Psoas muscle (tissue), 8 donors: ENCODE results near the gene MAP2K3. TPM values are rescaled to one million over a fixed set of nuclear protein-coding genes. Genes with fewer than 3 reads are reported as not detected.

Source experiments
- ATAC-seq, 4 donors: fragments of 200-7000 bp; cut with Tn5 transposase; one replicate each; pipeline ENCODE4 v1.9.1; 2020; ENCODE audit warnings: moderate library complexity in 3 of 4, mild to moderate bottlenecking in 2 of 4
- DNase-seq, 2 donors: peaks; one replicate each; pipeline ENCODE4 v3.0.0-alpha.2; 2020
- H3K27ac ChIP-seq: fragments of 200-600 bp; one replicate; pipeline ENCODE4 v1.8.0; 2022
- H3K27me3 ChIP-seq, 3 donors: fragments of 200-600 bp in 1 of 3; one replicate each; pipeline versions ENCODE4 v1.6.1 to v1.8.0; 2013 to 2022; ENCODE audit warnings: low read length in 2 of 3, mild to moderate bottlenecking in 2 of 3, moderate library complexity in 1 of 3; ENCODE audit not compliant: insufficient read depth in 3 of 3
- H3K36me3 ChIP-seq, 2 donors: fragments of 200-600 bp in 1 of 2; one replicate each; pipeline versions ENCODE4 v1.6.1 to v1.8.0; 2013 to 2022; ENCODE audit warnings: low read depth in 1 of 2, mild to moderate bottlenecking in 1 of 2, moderate library complexity in 1 of 2; ENCODE audit not compliant: insufficient read depth in 1 of 2
- H3K4me1 ChIP-seq: fragments of 200-600 bp; one replicate; pipeline ENCODE4 v1.8.0; 2022
- H3K4me3 ChIP-seq: fragments of 200-600 bp; one replicate; pipeline ENCODE4 v1.8.0; 2022; ENCODE audit warnings: mild to moderate bottlenecking
- H3K9me3 ChIP-seq: fragments of 200-600 bp; one replicate; pipeline ENCODE4 v1.8.0; 2022
- CTCF ChIP-seq: fragments of 200-600 bp; IDR thresholded peaks from one replicate; pipeline ENCODE4 v1.8.0; 2022; ENCODE audit warnings: antibody characterized with exemption
- WGBS, 3 donors: extraction: QIAGEN DNeasy Blood & Tissue Kit; methylation state at CpG; one replicate each; pipeline versions ENCODE4 v1.1.6 to v1.1.7; 2013; 5-methylcytosine and 5-hydroxymethylcytosine counted together
- intact Hi-C, 2 donors: fragments of 100-400 bp; cut with DNase I; formaldehyde crosslinking; loops; one replicate each; pipeline versions ENCODE4 v1.11.0 to v1.14.2; 2022
- polyA plus RNA-seq, 3 donors: library from polyadenylated mRNA; stranded (reverse); fragments of 200-250 nt; gene quantifications; one replicate each; pipeline ENCODE4 v1.2.3, GENCODE V29; 2013
- total RNA-seq, 4 donors: library from RNA; stranded (reverse); fragmentation: NEBNext Ultra II Directional in 2 of 4; extraction: Animal tissue kit (Norgen Biotek cat#: 25700) in 2 of 4; gene quantifications; one replicate each; pipeline versions ENCODE4 v1.2.1 to v1.2.4, GENCODE V29; 2021 to 2023
- donor health status: healthy with polysubstance abuse.
- donor health status: DM: no; HTN: no; CAD: no; lungs with moderate emphysema.
- donor health status: Bipolar disorder and iron deficiency.
- donor health status: healthy.
- donor health status: DM: yes; HTN: yes; CAD: no.
- donor health status: DM: no; HTN: no; CAD: no.
- donor health status: DM: no; HTN: no; CAD: no.
- donor health status: DM: yes; HTN: yes; CAD: no.

The MAP2K3 gene
- total and polyA plus RNA-seq, 7 donors = 64.4 to 229 (median 114) TPM

GRCh38 chr17:21297026-21297520, 12.6 kb downstream of the MAP2K3 start:
- ATAC-seq = peak; percentile 8 to 61 (median 37)
- 46 to 54% (median 49%) methylated on average over 10 of the region's 10 CpGs for WGBS, 3 donors
- TF ChIP-seq CTCF = no peak
- H3K9me3 ChIP-seq = no peaks in the 10 kb centered on the region
- no peaks in the 10 kb centered on the region for H3K27me3 ChIP-seq
- DNase-seq = peak in 1 of 2 donors; percentile 45
- peak overlapping the region; percentile 64 for H3K27ac ChIP-seq
- H3K4me1 ChIP-seq = peaks cover 37% of the 10 kb centered on the region
- intact Hi-C loops = loop anchor here in 1 of 2 donors (10.0 kb wide), 1 partner anchor 908 kb away; no protein-coding TSS in a partner anchor
- H3K36me3 ChIP-seq = peaks cover 0 to 45% of the 10 kb centered on the region in 2 donors
- H3K4me3 ChIP-seq = no peak overlapping the region

- Histone ChIP-seq H3K27me3 (no peaks in the 10 kb centered on the region), H3K4me1 (peaks cover 37% of the 10 kb centered on the region), H3K9me3 (no peaks in the 10 kb centered on the region), H3K4me3 (no peak overlapping the region), H3K36me3 (peaks cover 0 to 50% of the 10 kb centered on the region in 2 donors), H3K27ac (peak overlapping the region; percentile 64)
- WGBS, 3 donors = 40 to 57% (median 40%) methylated on average over 9 to 10 of the region's 10 CpGs
- peak; percentile 57 to 73 (median 68) for ATAC-seq
- intact Hi-C loops = loop anchor here in 1 of 2 donors (10.0 kb wide), 1 partner anchor 907 kb away; no protein-coding TSS in a partner anchor
- DNase-seq = peak in 1 of 2 donors; percentile 80
- peak; percentile 41 for TF ChIP-seq CTCF
Observed at GRCh38 chr17:21297597-21297996, 13.1 kb downstream of the MAP2K3 start.

- Histone ChIP-seq H3K27ac (peak overlapping the region; percentile 64), H3K27me3 (no peaks in the 10 kb centered on the region), H3K9me3 (no peaks in the 10 kb centered on the region), H3K36me3 (peaks cover 0 to 51% of the 10 kb centered on the region in 2 donors), H3K4me1 (peaks cover 37% of the 10 kb centered on the region), H3K4me3 (no peak overlapping the region)
- DNase-seq = no peak
- 73 to 76% (median 76%) methylated on average over 22 of the region's 22 CpGs for WGBS, 3 donors
- ATAC-seq = no peak
- TF ChIP-seq CTCF = no peak
- intact Hi-C loops = loop anchor here in 1 of 2 donors (10.0 kb wide), 1 partner anchor 906 kb away; no protein-coding TSS in a partner anchor
Observed at GRCh38 chr17:21298056-21298982, 13.8 kb downstream of the MAP2K3 start.

- no peak for TF ChIP-seq CTCF
- no peak for DNase-seq
- Histone ChIP-seq H3K4me1 (peaks cover 30% of the 10 kb centered on the region), H3K36me3 (peaks cover 0 to 58% of the 10 kb centered on the region in 2 donors), H3K27me3 (no peaks in the 10 kb centered on the region), H3K4me3 (no peak overlapping the region), H3K27ac (no peak overlapping the region), H3K9me3 (no peaks in the 10 kb centered on the region)
- WGBS, 3 donors = 54 to 68% (median 56%) methylated on average over 13 of the region's 13 CpGs
- intact Hi-C loops = loop anchor here in 1 of 2 donors (10.0 kb wide), 1 partner anchor 906 kb away; no protein-coding TSS in a partner anchor
- no peak for ATAC-seq
Observed at GRCh38 chr17:21298983-21299519, 14.5 kb downstream of the MAP2K3 start.
